Common myeloid progenitor, CD34-positive (primary cell): ENCODE measurements around the gene SMOC2.

Source experiments
- CTCF ChIA-PET: fragments of 350-600 bp; sonication (Branson Sonifier 250); formaldehyde crosslinking; loops from one replicate; lab custom pipeline; 2021; ENCODE audit warnings: antibody characterized with exemption; lab: Charles Lee
- POLR2A ChIA-PET: fragments of 350-600 bp; sonication (Branson Sonifier 250); formaldehyde crosslinking; loops from one replicate; lab custom pipeline; 2021; ENCODE audit warnings: antibody characterized with exemption; lab: Charles Lee
- DNase-seq, 3 donors: peaks; one replicate each; pipeline versions ENCODE4 v3.0.0 to v3.0.0-alpha.2; 2013
- H3K27ac ChIP-seq, 2 experiments: 1 replicate in 1 of 2; 2 replicates in 1 of 2; pipeline ENCODE4 v1.7.0; 2013; ENCODE audit warnings: inconsistent platforms in 2 of 2, low read length in 2 of 2, mild to moderate bottlenecking in 2 of 2, low read depth in 1 of 2, moderate library complexity in 1 of 2; ENCODE audit not compliant: severe bottlenecking in 2 of 2, insufficient read depth in 1 of 2, poor library complexity in 1 of 2
- H3K27me3 ChIP-seq, 5 experiments: replicated peaks in 2 of 5; 1 replicate in 3 of 5; 2 replicates in 2 of 5; pipeline versions ENCODE4 v1.6.1 to v1.7.0; 2013; ENCODE audit warnings: low read length in 4 of 5, mild to moderate bottlenecking in 2 of 5, moderate library complexity in 2 of 5, inconsistent platforms in 1 of 5; ENCODE audit not compliant: insufficient read depth in 5 of 5, control insufficient read depth in 4 of 5
- H3K36me3 ChIP-seq, 4 experiments: 1 replicate in 2 of 4; 2 replicates in 2 of 4; pipeline versions ENCODE4 v1.6.1 to v1.7.0; 2013; ENCODE audit warnings: low read length in 3 of 4, control low read depth in 1 of 4, mild to moderate bottlenecking in 1 of 4; ENCODE audit not compliant: control insufficient read depth in 4 of 4, insufficient read depth in 4 of 4
- H3K4me1 ChIP-seq, 4 experiments: 1 replicate in 3 of 4; 2 replicates in 1 of 4; pipeline versions ENCODE4 v1.6.1 to v1.7.1; 2013; ENCODE audit warnings: low read length in 3 of 4, mild to moderate bottlenecking in 3 of 4, control low read depth in 1 of 4, inconsistent platforms in 1 of 4, moderate library complexity in 1 of 4; ENCODE audit not compliant: control insufficient read depth in 4 of 4, insufficient read depth in 4 of 4; ENCODE audit errors: control extremely low read depth in 1 of 4
- H3K4me3 ChIP-seq, 7 experiments: 1 replicate in 4 of 7; 2 replicates in 3 of 7; pipeline versions ENCODE4 v1.5.1 to v1.7.0; 2013; ENCODE audit warnings: mild to moderate bottlenecking in 7 of 7, low read length in 6 of 7, moderate library complexity in 6 of 7, inconsistent platforms in 2 of 7, low read depth in 2 of 7, control low read depth in 1 of 7; ENCODE audit not compliant: insufficient read depth in 4 of 7, control insufficient read depth in 1 of 7; ENCODE audit errors: extremely low read depth in 1 of 7
- H3K9me3 ChIP-seq, 5 experiments: 1 replicate in 4 of 5; 2 replicates in 1 of 5; pipeline versions ENCODE4 v1.6.1 to v1.7.1; 2013; ENCODE audit warnings: low read length in 4 of 5, mild to moderate bottlenecking in 2 of 5, inconsistent platforms in 1 of 5, low read depth in 1 of 5, moderate library complexity in 1 of 5; ENCODE audit not compliant: control insufficient read depth in 4 of 5, insufficient read depth in 2 of 5; ENCODE audit errors: control extremely low read depth in 1 of 5
- WGBS: methylation state at CpG from one replicate; pipeline ENCODE4 v1.1.5; 2013; ENCODE audit not compliant: insufficient coverage; 5-methylcytosine and 5-hydroxymethylcytosine counted together

The SMOC2 gene

GRCh38 chr6:168433898-168434297 is 7.1 kb upstream of the SMOC2 start:
- Histone ChIP-seq H3K9me3 (no peaks in the 10 kb centered on the region), H3K27ac (no peak overlapping the region), H3K4me3 (no peak overlapping the region), H3K27me3 (peaks cover 2 to 37% (median 14%) of the 10 kb centered on the region in 5 experiments), H3K36me3 (no peaks in the 10 kb centered on the region), H3K4me1 (no peaks in the 10 kb centered on the region)
- ChIA-PET CTCF (no interaction called here), POLR2A (no interaction called here)
- DNase-seq: no peak
- 82% methylated on average over 5 of the region's 8 CpGs for WGBS

GRCh38 chr6:168434505-168434904 is 6.5 kb upstream of the SMOC2 start:
- H3K27me3 ChIP-seq: peaks cover 4 to 43% (median 19%) of the 10 kb centered on the region in 5 experiments
- H3K27ac ChIP-seq: no peak overlapping the region
- CTCF ChIA-PET: no interaction called here
- no peak overlapping the region for H3K4me3 ChIP-seq
- H3K4me1 ChIP-seq: no peaks in the 10 kb centered on the region
- H3K9me3 ChIP-seq: no peaks in the 10 kb centered on the region
- no peak for DNase-seq
- POLR2A ChIA-PET: no interaction called here
- no peaks in the 10 kb centered on the region for H3K36me3 ChIP-seq
- 82% methylated on average over 4 of the region's 6 CpGs for WGBS

- POLR2A ChIA-PET: no interaction called here
- Histone ChIP-seq H3K4me3 (no peak overlapping the region), H3K9me3 (no peaks in the 10 kb centered on the region), H3K4me1 (peaks cover 0 to 6% (median 1%) of the 10 kb centered on the region in 4 experiments), H3K27ac (no peak overlapping the region), H3K27me3 (peaks cover 17 to 67% (median 30%) of the 10 kb centered on the region in 5 experiments), H3K36me3 (no peaks in the 10 kb centered on the region)
- no peak for DNase-seq
- CTCF ChIA-PET: no interaction called here
- WGBS: 83% methylated on average over 6 of the region's 9 CpGs
Measured at GRCh38 chr6:168437751-168438150, 3.2 kb upstream of the SMOC2 start.

GRCh38 chr6:168438783-168439520 is 2.0 kb upstream of the SMOC2 start:
- Histone ChIP-seq H3K9me3 (no peaks in the 10 kb centered on the region), H3K27ac (no peak overlapping the region), H3K36me3 (no peaks in the 10 kb centered on the region), H3K4me3 (no peak overlapping the region), H3K27me3 (peaks cover 25 to 78% (median 32%) of the 10 kb centered on the region in 5 experiments), H3K4me1 (peaks cover 0 to 6% (median 1%) of the 10 kb centered on the region in 4 experiments)
- ChIA-PET CTCF (no interaction called here), POLR2A (no interaction called here)
- DNase-seq: no peak
- WGBS: 82% methylated on average over 4 of the region's 4 CpGs

GRCh38 chr6:168439794-168440450 is 1.1 kb upstream of the SMOC2 start:
- peaks cover 0 to 6% (median 1%) of the 10 kb centered on the region in 4 experiments for H3K4me1 ChIP-seq
- H3K27ac ChIP-seq: no peak overlapping the region
- 49% methylated on average over 5 of the region's 8 CpGs for WGBS
- H3K36me3 ChIP-seq: no peaks in the 10 kb centered on the region
- no peak for DNase-seq
- H3K9me3 ChIP-seq: no peaks in the 10 kb centered on the region
- H3K4me3 ChIP-seq: no peak overlapping the region
- H3K27me3 ChIP-seq: peaks cover 30 to 84% (median 38%) of the 10 kb centered on the region in 5 experiments
- ChIA-PET POLR2A (no interaction called here), CTCF (no interaction called here)

- no peak overlapping the region for H3K4me3 ChIP-seq
- H3K9me3 ChIP-seq: no peaks in the 10 kb centered on the region
- ChIA-PET CTCF (no interaction called here), POLR2A (no interaction called here)
- peaks cover 23 to 87% (median 38%) of the 10 kb centered on the region in 5 experiments for H3K27me3 ChIP-seq
- 4% methylated on average over 74 of the region's 87 CpGs for WGBS
- peaks cover 0 to 6% (median 1%) of the 10 kb centered on the region in 4 experiments for H3K4me1 ChIP-seq
- H3K36me3 ChIP-seq: no peaks in the 10 kb centered on the region
- DNase-seq: no peak
- H3K27ac ChIP-seq: no peak overlapping the region
Measured at GRCh38 chr6:168441434-168442391, 729 bp downstream of the SMOC2 start.
